GM21619 (cell line): Measurements from ENCODE around the gene ELAVL2.

ENCODE experiments used
- ATAC-seq: cut with Tn5 transposase; IDR thresholded peaks from one replicate; pipeline ENCODE4 v1.9.1; 2021; ENCODE audit not compliant: unreplicated experiment

ELAVL2 gene

GRCh38 chr9:23821375-23822181, 4.5 kb downstream of the ELAVL2 start:
- ATAC-seq, result no peak

DNA sequence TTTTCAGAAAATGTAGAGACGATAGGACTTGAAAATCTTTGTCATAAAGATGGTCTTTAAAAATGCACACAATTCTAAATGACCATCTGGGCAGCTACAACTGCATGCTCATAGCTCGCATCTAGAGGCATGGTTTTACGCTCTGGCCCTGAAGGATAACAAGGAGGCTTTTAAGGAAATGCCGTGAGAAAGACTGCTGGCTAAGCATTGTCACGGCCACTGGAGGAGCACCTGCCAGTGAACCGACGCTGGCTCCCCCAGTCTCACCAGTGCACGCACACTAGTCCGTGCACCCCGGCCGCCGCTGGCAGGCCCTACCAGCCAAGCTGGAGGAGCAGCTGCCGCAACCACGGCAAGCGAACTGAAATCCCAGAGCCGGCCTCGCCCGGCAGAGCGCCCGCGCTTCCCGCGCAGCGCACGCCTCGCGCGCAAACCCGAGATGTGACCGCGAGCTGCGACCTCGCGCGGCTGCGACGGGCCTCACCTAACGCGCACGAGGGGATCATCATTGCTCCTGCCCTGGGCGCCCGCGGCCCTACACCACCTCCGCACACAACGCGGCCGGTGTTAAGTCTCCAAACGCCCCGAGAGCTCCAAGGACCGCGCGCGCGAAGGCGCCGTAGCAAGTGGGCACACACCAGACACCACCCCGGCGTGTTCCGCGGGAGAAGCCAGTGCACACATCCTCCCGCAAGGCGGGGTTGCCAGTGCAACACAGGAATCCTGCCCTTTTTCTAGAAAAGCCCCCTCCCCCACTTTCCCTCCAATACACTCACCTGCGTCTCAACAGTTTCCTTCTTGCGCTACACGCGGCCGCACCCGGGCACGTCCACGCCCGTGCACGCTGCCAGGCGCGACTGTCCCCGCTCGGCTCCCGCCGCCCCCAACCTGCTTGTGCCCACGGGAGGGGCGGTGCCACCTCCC, 5.3 kb downstream of the ELAVL2 start:
- no peak for ATAC-seq

DNA sequence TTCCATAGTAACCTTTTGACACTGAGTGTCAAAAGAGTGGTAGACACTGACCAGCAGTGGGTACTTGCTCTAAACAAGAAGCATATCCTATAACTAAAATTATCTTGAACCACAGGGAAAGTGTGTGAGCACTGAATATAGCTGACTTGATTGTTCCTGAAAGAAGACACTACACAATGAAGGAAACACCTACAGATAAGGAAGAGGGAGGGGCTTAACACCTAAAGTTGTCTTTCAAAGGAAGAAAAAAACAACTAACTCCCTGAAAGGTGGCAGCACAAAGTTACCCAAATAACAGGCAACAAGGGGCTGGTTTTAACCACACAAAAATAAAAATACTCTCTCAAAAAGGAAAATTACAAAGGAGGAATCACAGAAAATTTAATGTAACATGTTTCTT, 6.6 kb downstream of the ELAVL2 start:
- no peak for ATAC-seq

DNA sequence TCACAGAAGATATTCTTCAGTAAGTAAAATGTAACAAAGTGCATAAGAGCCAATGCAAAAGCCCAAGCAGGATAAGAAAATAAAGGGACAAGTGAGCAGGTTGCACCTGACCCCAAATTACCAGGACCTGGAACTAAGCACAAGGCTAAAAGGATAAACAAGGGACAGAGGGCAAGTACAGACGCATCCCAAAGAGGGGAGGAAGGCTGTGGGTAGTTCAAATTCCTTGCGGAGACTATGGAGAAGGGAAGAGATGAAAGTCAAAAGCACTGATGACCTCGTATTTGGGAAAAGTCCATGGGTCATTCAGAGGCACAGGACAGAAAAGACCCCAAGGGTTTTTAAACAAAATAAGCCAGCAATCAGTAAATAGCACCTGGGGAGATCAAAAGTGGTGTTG, 11.8 kb downstream of the ELAVL2 start:
- no peak for ATAC-seq

- ATAC-seq, result no peak
These were observed 13.4 kb downstream of the ELAVL2 start for GRCh38 chr9:23812673-23813072.

DNA sequence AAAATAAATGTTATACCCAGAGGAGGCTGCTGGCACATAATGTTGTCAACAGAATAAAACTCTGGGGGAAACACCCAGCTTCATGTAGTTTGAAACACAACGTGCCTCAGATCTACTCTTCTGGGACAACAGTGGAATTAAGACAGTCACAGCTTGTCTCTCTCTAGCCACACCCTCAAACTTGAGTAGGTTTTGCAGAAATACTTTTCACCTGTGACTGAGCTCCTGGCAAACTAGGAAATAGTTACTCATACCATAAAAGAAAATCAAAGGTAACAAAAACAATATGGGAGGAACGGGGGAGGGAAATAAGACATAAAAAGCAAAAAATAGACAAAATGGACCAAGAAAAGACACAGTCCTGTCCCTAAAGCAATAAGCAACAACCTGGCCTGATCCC, 14.4 kb downstream of the ELAVL2 start:
- no peak for ATAC-seq

DNA sequence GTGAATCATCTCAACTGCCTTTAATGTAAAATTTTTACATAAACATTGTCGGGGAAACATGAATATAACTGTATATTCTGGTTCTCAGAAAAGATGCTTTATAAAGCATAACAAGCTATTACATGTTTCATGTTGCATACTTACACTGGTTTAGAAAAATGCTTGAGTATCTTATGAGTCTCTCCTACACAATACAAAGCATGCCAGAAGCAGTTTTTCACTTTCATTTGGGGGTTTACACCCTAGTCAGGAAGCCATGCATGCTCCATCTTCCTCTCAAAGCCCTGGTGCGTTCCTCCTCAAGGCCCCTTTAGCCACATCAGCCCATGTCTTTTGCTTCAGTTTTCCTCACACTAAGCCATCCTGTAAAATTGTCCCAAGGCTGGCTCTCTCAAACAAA, 22.8 kb downstream of the ELAVL2 start:
- no peak for ATAC-seq

DNA sequence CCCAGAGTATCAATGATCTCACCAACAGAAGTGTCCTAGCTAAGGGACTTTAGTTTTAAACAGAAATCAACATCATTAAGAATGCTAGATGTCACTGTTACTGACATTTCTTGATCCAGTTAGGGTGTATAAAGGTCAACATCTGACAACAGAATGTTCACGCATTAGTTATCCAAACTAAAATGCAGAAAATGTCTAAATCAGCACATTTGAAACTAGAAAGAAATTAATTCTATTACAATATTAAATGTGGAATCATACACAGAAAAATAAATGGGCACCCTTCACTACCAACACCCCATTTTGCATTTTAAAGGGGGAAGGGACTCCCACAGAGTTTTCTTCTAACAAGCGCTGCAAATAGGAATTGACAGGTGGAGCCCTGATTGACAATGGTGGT, 24.5 kb downstream of the ELAVL2 start:
- ATAC-seq, result no peak

DNA sequence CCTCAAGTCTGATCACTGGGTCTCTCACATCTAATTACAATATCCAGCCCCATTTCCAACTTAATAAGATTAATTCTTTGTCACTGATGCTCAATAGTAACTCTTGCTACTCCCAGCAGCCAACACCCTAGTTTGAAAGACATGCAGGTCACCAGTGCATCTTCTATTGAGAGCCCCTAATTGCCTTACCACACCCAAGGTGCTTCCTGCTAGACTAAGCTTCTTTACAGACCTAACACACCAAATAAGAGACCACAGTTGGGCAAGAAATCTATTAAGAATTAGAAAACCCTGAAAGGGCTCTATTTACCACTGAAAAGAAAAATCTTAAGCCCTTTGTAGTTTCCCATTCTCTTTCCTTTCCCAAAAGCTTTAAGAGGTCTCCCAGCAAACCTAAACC, 26.5 kb downstream of the ELAVL2 start:
- ATAC-seq, result no peak

- no peak for ATAC-seq
These were observed 27.7 kb downstream of the ELAVL2 start for GRCh38 chr9:23798325-23798724.

DNA sequence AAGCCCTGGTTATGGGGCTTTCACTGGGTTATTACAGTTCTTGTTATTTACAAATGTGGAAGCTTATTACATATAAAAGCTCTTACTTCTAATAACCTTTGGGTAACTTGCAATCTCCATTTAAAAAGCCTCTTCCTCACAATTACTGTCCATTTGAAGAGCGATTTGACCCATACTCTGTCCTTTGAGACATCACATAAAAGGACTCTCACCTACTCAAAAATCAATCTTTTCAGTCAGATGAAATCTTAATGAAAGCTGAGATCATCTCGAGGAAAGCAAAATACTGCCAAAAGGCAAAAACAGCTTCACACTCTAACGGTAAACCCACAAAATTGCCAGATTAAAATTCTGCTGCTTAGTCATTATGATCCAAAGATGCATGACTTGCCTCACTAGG, 29.8 kb downstream of the ELAVL2 start:
- no peak for ATAC-seq

DNA sequence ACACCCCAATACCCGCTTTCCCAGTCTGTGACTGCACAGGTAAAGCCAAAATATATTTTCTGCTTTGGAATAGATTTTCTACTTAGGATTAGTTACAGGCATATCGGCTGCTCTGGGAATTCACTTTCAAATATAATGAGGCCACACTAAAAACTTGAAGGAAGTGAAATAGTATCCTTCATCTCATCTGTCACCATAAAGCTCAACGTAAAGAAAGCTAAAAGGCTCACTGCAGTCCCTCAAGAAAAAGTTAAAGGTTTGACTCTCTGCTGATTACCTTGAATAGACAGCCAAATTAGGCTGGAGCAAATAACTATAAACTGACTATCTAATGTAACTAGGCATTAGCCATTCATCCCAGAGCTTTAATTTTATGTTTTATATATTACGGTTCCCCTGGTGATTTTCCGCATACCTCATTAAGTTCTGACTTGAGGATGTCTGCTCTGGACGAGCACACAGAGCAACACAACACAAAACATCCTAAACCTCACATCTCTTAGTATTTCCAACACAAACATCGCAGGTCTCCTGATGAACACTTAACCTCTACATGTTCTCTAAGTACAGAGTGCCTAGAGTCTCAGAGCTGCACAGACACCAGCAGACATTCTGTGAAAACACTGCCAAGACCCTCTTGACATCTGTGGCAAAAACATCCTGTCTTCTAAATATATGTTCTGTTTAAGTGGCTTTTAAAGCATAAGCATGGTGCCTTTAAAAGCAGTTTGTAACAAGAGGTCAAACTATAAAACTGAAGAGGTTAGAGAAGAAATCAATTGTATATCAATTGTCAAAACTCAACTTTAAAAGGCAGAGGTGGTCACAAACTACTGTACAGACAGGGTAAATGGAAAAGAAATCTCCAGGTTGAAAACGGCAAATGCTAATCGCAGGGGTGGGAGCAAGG, 35.4 kb downstream of the ELAVL2 start:
- ATAC-seq, result no peak

GRCh38 chr9:23789529-23790254, 36.3 kb downstream of the ELAVL2 start:
- no peak for ATAC-seq

DNA sequence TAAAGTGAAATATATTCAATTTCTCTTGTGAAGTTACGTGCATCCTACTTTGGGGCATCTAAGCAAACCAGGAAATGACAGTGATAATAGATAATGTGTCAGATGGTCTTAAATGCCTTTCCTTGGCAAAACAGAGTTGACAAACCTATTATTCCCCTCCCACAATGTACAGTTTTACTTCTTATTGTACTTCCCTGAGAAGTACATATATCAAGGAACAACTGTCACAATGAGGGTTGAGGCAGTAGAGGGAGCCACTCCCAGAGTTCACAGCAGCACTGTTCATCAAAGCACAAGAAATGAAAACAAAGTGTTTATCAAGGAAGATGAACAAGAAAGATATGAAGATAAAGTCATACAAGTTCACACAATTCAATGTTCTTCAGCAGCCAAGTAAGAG, 41.1 kb downstream of the ELAVL2 start:
- no peak for ATAC-seq

- no peak for ATAC-seq
These were observed 42.5 kb downstream of the ELAVL2 start for GRCh38 chr9:23783509-23783908.

DNA sequence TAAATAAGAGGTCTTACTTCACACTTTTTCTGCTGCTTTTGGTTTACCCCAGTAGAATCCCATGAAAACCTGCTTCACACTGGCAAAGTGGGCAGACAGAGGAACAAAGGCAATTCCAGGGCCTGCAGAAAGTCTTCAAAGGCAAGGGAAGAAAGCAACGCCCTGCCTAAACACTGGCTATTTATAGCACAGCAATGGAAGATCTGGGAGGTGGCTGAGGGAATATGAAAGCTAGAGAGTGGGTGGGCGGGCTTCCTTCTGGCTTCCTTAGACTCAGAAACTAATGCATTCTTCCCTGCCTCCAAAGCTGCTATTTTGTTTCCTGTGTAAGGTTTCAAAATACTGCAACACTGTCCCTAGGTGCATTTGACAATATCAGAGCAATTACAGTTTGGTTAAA, 46.8 kb downstream of the ELAVL2 start:
- ATAC-seq, result no peak

GRCh38 chr9:23777328-23777727, 48.7 kb downstream of the ELAVL2 start:
- ATAC-seq, result no peak

DNA sequence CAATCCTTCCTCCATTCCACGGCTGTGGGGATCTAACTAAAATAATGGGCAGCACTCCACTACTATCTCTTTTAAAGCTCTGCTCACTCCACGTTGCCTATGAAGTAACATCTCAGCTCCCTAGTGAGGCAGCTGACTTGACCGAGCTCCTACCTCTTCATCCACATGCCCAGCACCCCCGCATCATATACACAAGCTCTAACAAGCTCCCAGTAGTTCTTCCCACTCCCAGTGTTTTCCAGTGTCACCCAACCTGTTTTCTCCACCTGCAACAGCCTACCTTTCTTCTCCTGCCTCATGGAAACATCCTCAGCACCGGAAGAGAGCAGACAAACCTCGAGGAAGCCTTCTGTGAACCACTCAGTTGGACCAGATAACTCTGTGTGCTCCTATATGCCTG, 50.5 kb downstream of the ELAVL2 start:
- no peak for ATAC-seq

GRCh38 chr9:23774266-23774665, 51.8 kb downstream of the ELAVL2 start:
- ATAC-seq, result no peak

- no peak for ATAC-seq
These were observed 53.7 kb downstream of the ELAVL2 start for GRCh38 chr9:23772385-23772783.
